Right atrium auricular region (tissue), 2 donors: ENCODE results near the gene CHIC2. TPM values are rescaled to one million over a fixed set of nuclear protein-coding genes. Genes with fewer than 3 reads are reported as not detected.

ENCODE experiments used
- DNase-seq: peaks from one replicate; pipeline ENCODE4 v3.0.0-alpha.2; 2019; ENCODE audit warnings: low spot score
- H3K27ac ChIP-seq, 2 donors: fragments of 200-600 bp; sonication (generic); 1 replicate in 1 of 2; 2 replicates in 1 of 2; pipeline ENCODE4 v1.5.1; 2016 to 2019
- H3K27me3 ChIP-seq, 2 donors: fragments of 200-600 bp; sonication (generic); one replicate each; pipeline versions ENCODE4 v1.5.1 to v1.6.0; 2017 to 2019
- H3K36me3 ChIP-seq: fragments of 200-600 bp; sonication (generic); one replicate; pipeline ENCODE4 v1.5.1; 2016
- H3K4me1 ChIP-seq, 2 donors: fragments of 200-600 bp; sonication (generic); one replicate each; pipeline versions ENCODE4 v1.5.1 to v1.6.0; 2017 to 2019
- H3K4me3 ChIP-seq, 2 donors: fragments of 200-600 bp; sonication (generic); 1 replicate in 1 of 2; 2 replicates in 1 of 2; pipeline ENCODE4 v1.5.1; 2017 to 2019; ENCODE audit warnings: mild to moderate bottlenecking in 1 of 2, moderate library complexity in 1 of 2
- H3K9me3 ChIP-seq, 2 donors: fragments of 200-600 bp; sonication (generic); one replicate each; pipeline ENCODE4 v1.5.1; 2019
- total RNA-seq, 2 donors: library from RNA; depleted of rRNA; stranded (reverse); fragments of >200 nt; gene quantifications; one replicate each; pipeline ENCODE4 v1.1.0, GENCODE V29; 2016
- TF ChIP-seq, protein P1 (sequence below), 2 donors: fragments of 200-600 bp; sonication (generic); IDR thresholded peaks; one replicate each; pipeline ENCODE4 v1.5.1; 2019; ENCODE audit warnings: antibody characterized with exemption in 2 of 2

CHIC2 gene
- total RNA-seq, 2 donors from 2014 or later, result 10.6 to 18.7 TPM

DNA sequence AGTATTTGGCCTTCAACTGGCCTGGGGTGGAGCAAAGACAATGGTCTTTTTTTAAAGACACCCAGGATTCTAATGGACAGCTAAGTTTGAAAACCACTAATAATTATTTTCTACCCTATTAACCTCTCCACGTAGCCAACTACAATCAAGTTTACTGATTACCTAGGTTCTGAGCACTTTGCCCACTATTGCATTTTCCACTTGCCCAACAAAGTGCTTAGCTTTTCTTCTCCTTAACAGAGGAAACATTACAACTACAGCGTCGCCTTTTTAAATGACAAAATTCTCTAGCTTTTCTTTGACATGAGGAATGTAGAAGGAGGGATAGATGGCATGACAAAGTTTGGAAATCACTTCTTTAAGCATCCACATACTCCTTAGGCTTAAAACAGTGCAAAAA is 2.0 kb downstream of the CHIC2 start:
- peak overlapping the region; percentile 94 to 99 for H3K4me3 ChIP-seq
- TF ChIP-seq, protein P1, sequence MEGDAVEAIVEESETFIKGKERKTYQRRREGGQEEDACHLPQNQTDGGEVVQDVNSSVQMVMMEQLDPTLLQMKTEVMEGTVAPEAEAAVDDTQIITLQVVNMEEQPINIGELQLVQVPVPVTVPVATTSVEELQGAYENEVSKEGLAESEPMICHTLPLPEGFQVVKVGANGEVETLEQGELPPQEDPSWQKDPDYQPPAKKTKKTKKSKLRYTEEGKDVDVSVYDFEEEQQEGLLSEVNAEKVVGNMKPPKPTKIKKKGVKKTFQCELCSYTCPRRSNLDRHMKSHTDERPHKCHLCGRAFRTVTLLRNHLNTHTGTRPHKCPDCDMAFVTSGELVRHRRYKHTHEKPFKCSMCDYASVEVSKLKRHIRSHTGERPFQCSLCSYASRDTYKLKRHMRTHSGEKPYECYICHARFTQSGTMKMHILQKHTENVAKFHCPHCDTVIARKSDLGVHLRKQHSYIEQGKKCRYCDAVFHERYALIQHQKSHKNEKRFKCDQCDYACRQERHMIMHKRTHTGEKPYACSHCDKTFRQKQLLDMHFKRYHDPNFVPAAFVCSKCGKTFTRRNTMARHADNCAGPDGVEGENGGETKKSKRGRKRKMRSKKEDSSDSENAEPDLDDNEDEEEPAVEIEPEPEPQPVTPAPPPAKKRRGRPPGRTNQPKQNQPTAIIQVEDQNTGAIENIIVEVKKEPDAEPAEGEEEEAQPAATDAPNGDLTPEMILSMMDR (IDR thresholded peaks at IDR 0.05), result no peak
- peaks cover 0 to 53% of the 10 kb centered on the region in 2 donors for H3K4me1 ChIP-seq
- no peaks in the 10 kb centered on the region for H3K9me3 ChIP-seq
- no peaks in the 10 kb centered on the region for H3K36me3 ChIP-seq
- DNase-seq, result no peak
- no peaks in the 10 kb centered on the region for H3K27me3 ChIP-seq
- H3K27ac ChIP-seq, result no peak overlapping the region

DNA sequence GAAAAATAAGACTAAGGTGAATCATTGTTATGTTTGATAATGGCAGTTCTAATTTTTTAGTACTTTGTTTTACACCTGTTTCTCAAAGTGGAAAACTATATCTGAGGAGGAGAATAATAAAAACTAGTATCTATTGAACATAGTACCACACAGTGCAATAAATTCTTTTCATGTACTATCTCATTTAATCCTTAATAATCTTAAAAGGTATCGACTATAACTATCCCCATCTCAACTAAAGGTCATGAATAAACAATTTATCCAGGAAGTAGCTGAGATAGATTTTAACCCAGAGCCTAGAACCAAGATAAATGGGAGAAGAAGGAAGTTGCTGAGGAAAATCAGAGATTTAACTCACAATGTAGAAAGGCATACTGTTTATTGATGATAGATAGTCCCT is 2.5 kb downstream of the CHIC2 start:
- Histone ChIP-seq H3K9me3 (no peaks in the 10 kb centered on the region), H3K4me1 (peaks cover 0 to 55% of the 10 kb centered on the region in 2 donors)

DNA sequence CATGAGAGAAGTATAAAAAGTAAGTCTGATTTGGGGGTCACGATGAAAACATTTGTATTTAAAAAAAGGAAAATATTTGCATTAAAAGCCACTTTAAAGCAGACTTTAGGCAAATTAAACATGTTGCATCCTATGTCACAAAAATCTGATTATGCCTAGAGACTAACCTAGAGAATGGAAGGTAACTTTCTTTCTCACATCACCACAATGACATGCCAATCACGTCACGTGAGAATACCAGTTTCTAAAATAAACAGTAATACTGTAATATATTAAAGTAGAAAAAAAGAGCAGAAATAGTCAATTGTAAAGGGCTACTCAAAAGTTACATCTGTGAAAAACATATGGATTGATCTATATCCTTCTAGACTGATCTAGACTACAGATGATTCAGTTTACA is 3.3 kb downstream of the CHIC2 start:
- TF ChIP-seq, protein P1 (IDR thresholded peaks at IDR 0.05), result no peak
- peaks cover 0 to 55% of the 10 kb centered on the region in 2 donors for H3K4me1 ChIP-seq
- no peaks in the 10 kb centered on the region for H3K36me3 ChIP-seq
- no peaks in the 10 kb centered on the region for H3K27me3 ChIP-seq
- H3K9me3 ChIP-seq, result no peaks in the 10 kb centered on the region
- DNase-seq, result no peak
- no peak overlapping the region for H3K27ac ChIP-seq
- H3K4me3 ChIP-seq, result no peak overlapping the region

More for the DNA sequence above, 2.5 kb downstream of the CHIC2 start:
- Histone ChIP-seq H3K27ac (no peak overlapping the region), H3K4me3 (no peak overlapping the region), H3K27me3 (no peaks in the 10 kb centered on the region), H3K36me3 (no peaks in the 10 kb centered on the region)
- no peak for DNase-seq
- TF ChIP-seq, protein P1 (IDR thresholded peaks at IDR 0.05), result no peak

GRCh38 chr4:54060116-54060515 is 4.3 kb downstream of the CHIC2 start:
- H3K36me3 ChIP-seq, result no peaks in the 10 kb centered on the region
- no peak overlapping the region for H3K27ac ChIP-seq
- no peaks in the 10 kb centered on the region for H3K9me3 ChIP-seq
- no peak for DNase-seq
- H3K4me3 ChIP-seq, result no peak overlapping the region
- TF ChIP-seq, protein P1 (IDR thresholded peaks at IDR 0.05), result no peak
- peaks cover 0 to 48% of the 10 kb centered on the region in 2 donors for H3K4me1 ChIP-seq
- no peaks in the 10 kb centered on the region for H3K27me3 ChIP-seq

DNA sequence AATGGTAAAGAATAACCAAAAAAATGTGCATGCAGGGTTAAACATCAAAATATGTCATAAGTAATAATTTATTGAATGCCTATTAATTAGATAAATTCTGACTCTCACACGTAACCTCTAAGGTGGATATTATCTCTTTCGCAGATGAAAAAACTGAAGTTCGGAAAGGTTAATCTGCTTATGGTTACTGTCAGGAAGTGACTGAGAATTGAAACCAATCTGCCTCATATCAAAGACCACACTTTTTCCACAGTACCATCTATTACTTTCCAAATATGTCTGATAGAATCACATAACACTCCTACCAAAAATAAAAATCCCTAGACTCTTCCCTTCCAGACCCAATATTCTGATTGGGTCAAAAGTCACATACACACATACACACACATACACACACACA is 6.2 kb downstream of the CHIC2 start:
- no peak for DNase-seq
- TF ChIP-seq, protein P1 (IDR thresholded peaks at IDR 0.05), result no peak
- Histone ChIP-seq H3K27ac (no peak overlapping the region), H3K36me3 (no peaks in the 10 kb centered on the region), H3K9me3 (no peaks in the 10 kb centered on the region), H3K4me1 (peaks cover 0 to 45% of the 10 kb centered on the region in 2 donors), H3K4me3 (no peak overlapping the region), H3K27me3 (no peaks in the 10 kb centered on the region)

DNA sequence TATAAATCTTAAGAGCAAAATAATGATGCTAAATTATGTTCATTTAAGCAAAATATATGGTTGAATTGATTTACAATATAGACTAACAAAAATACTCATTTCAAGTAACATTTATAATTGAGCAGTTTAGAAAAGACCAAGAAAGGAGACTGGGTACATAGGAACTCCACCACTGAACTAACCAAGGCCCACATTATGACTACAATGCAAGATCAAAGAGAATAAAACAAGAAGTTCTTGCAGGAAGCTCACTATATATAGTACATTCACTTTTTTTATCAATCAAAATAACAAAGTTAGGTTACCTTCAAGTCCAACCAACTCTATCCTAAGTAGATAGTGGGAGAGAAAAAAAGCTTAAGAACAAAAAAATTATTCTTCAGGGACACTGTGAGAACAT is 8.0 kb downstream of the CHIC2 start:
- no peak for DNase-seq
- TF ChIP-seq, protein P1 (IDR thresholded peaks at IDR 0.05), result no peak
- no peaks in the 10 kb centered on the region for H3K36me3 ChIP-seq
- H3K27ac ChIP-seq, result no peak overlapping the region
- no peak overlapping the region for H3K4me3 ChIP-seq
- H3K27me3 ChIP-seq, result no peaks in the 10 kb centered on the region
- no peaks in the 10 kb centered on the region for H3K9me3 ChIP-seq
- H3K4me1 ChIP-seq, result peaks cover 0 to 41% of the 10 kb centered on the region in 2 donors
